DMS53 treated with DMSO at 0.1 percent for 48 hours (cell line): ENCODE data around the gene BCAS1.

Experiments used
- DNase-seq: peaks from one replicate; lab custom pipeline; 2025; ENCODE audit not compliant: unreplicated experiment; lab: John Stamatoyannopoulos, UW

The BCAS1 gene

DNA sequence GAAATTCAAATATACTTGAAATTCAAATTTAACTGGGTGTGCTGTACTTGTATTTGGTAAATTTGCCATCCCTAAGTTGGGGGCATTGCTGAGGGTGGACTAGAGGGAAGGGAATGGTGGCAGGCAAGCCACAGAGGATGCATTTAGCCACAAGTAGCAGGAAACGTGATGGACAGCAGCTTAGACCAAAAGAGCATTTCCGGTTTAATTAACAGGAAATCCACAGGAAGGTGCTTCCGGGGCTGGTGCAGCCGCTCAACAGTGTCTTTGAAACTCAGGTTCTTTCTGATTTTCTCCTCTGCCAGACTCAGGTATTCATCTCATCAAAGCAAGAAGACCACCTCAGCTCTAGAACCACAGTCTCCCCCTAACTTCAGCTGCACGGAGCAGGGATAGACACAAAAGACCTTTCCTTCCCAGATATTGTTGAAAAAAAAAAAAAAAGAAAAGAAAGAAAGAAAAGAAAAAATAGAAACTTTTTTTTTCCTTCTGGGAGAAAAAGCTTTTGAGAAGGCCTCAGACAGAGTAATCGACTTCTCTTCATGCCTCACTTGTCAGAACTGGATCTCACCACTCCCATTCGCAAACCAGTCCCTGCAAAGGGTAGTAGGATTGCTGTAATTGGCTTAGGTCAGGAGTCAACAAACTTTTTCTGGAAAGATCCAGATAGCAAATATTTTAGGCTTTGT lies 8.0 kb upstream of the BCAS1 start:
- no peak for DNase-seq

DNA sequence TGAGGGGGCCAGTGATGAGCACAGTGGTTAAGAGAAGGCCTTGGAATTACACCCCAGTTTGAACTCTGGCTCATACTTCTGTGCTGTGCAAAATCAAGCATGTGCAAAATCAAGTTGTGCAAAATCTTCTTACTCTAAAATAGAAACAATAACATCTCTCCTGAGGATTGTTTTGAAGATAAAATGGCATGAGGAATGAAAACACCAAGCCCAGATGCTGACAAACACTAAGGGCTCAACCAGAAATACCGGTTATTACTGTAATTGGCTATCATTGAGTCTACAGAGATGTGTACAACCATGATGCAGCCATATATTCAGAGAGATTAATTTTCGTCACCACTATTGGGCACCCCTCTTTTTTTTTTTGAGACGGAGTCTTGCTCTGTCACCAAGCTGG lies 5.9 kb upstream of the BCAS1 start:
- DNase-seq, result no peak

DNA sequence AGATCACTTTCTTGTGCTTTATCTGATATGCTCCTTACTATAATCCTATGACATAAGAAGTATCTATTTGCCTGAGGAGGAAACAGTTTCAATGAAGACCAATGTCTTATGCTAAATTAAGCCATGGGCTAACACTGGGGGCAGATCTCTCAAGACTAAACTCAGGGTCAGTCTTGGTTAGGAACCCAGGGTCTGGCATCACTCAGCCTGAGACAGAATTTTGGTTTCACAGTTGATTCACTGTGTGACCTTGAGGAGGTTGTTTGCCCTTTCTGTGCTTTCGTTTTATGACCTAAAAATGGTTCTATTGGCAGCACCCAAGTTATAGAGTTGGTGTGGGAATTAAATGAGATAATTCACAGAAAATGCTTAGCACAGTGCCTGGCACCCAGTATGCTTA lies 4.9 kb upstream of the BCAS1 start:
- DNase-seq, result no peak

DNA sequence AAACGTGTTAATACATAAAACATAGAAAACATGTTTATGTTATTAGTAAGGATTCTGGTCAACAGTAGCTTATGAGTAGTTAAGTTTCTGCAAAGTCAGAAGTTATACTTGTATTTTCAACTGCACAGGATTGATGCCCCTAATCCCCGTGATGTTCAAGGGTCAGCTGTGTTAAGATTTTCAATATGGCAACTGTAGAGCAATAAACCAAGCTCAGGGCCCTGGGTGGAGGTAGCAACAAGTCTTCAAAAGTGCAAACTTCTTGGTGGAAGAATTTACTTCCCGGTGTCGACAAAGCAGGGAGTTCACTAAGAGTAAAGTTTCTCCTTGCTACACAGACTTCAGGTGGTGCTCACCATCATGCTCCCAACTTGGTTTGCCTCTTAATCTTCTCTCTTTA lies 4.1 kb upstream of the BCAS1 start:
- no peak for DNase-seq

DNA sequence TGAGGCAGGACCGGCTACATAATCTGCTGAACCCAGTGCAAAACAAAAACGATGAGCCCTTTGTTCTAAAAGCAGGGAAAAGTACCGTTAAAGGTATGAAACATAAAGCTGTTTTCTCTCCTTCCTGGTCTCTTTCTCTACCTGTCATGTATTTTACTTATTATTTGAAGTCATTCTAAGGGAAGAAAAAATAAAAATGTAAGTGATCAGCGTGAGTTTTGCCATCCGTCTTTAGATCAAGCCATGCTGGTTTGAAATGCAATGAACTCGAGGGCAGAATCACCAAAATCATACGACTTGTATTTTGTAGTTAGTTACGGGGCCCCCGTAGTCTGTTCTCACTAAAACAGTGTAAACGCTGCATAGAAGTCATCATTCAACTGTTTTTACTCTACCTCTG lies 2.9 kb upstream of the BCAS1 start:
- no peak for DNase-seq

DNA sequence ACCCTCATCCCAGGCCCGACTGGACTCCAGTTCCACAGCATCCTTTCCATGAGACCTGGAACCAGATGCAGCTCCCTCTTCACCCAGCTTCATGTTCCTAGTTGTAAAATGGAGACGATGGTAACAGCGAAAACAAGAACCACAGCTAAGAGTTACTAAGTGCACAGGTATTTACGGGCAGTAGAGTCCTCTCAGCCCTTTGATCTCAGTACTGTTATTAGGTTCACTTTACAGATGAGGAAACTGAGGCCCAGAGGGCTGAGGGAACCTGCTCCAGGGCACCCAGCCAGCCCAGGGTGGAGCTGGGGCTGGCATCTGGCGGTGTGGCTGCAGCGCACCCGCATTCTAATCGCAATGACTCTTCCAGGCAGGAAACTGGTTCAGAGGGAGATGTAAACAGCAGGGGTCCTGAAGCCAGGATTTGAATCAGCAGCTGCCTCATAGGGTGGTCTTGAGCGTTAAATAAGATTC lies 858 bp downstream of the BCAS1 start:
- no peak for DNase-seq

DNA sequence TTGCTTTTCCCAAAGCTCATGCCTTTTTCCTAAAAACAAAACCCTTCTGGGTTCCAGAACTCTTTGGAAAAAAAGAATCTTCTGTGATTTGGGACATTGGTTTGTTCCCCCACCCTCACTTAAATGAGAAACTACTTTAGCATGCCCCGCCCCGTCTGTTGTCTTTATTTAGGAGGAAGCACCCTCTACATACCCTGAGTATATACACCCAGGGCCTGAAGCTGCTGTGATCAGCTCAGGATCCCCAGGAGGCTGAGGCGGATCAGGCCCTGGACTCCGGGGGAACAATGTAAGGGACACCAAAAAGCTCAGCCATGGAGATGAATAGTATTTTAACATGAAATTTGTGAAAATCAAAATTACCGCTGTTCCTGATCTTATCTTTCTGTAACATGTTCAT lies 1.4 kb downstream of the BCAS1 start:
- DNase-seq, result no peak

- DNase-seq, result no peak
These were observed 1.9 kb downstream of the BCAS1 start for GRCh38 chr20:54068495-54068894.

GRCh38 chr20:54067606-54068174 lies 2.7 kb downstream of the BCAS1 start:
- DNase-seq, result peak; percentile 95

GRCh38 chr20:54065601-54066038 lies 4.8 kb downstream of the BCAS1 start:
- DNase-seq, result no peak

GRCh38 chr20:54064939-54065338 lies 5.5 kb downstream of the BCAS1 start:
- DNase-seq, result no peak

GRCh38 chr20:54063992-54064676 lies 6.3 kb downstream of the BCAS1 start:
- no peak for DNase-seq

DNA sequence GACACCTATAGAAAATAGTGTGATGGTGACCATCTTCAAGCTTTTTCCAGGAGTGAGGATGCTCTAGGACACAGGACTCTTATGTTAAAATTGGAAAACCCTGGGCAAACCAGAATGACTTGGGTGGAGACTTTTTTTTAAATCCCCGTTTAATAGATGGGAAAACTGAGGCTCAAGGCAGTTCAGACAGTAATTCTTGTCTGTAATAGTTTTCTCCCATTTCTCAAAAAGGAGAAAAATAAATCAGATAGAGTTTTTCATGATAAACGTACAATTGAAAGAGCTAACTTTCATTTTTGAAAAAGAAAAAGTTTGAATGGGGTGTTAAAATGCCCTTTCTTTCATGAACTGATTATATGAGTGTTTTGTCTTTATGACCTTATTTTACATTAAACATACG lies 6.8 kb downstream of the BCAS1 start:
- DNase-seq, result no peak

- peak; percentile 78 for DNase-seq
These were observed 7.5 kb downstream of the BCAS1 start for GRCh38 chr20:54062812-54063280.

GRCh38 chr20:54061101-54061881 lies 9.1 kb downstream of the BCAS1 start:
- DNase-seq, result no peak

DNA sequence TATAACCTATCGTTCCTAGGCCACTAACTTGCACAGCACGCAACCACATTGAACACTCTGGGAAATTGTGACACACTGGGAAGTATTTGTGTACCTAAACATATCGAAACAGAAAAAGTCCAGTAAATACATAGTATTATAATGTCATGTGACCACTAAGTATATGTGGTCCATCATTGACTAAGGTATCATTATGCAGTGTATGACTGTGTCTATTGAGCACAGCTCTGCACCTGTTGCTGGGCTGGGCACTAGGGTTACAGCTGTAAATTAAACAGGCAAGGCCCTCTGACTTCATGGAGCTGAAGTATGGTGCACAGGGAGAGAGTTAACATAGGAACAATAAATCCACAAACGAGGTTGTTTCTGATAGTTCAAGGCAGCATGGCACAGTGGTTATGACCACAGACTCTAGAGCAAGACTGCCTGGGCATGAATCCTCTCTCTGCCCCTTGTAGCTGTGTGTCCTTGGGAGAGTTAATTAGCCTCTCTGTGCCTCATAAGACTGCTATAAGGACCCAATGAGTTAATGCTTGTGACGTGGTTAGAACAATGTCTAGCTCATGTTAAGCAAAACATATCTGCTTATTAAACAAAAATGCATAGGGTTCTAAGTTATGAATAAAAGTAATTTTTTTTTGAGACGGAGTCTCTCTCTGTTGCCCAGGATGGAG lies 10.6 kb downstream of the BCAS1 start:
- no peak for DNase-seq

- no peak for DNase-seq
These were observed 11.8 kb downstream of the BCAS1 start for GRCh38 chr20:54058420-54059139.

GRCh38 chr20:54056762-54057639 lies 13.4 kb downstream of the BCAS1 start:
- no peak for DNase-seq

GRCh38 chr20:54054516-54054915 lies 15.9 kb downstream of the BCAS1 start:
- DNase-seq, result peak; percentile 45
